22Rv1 (cell line): ENCODE results near the gene COX4I1.
"Not testable (repeated sequence)": the region's sequence is repeated elsewhere in the genome, so short reads cannot be mapped to it uniquely, and the experiment has no call there.

ENCODE experiments used
- H3K27ac ChIP-seq: fragments of 450-650 bp; 2 replicates; pipeline ENCODE4 v1.5.1; 2017
- CTCF ChIP-seq: fragments of 450-650 bp; IDR thresholded peaks from 2 replicates; pipeline ENCODE4 v1.5.1; 2017; ENCODE audit warnings: mild to moderate bottlenecking
- ZFX ChIP-seq: fragments of 450-650 bp; IDR thresholded peaks from 2 replicates; pipeline ENCODE4 v1.6.1; 2017; ENCODE audit warnings: antibody characterized with exemption, borderline replicate concordance

Gene COX4I1

GRCh38 chr16:85836706-85837582, 37.4 kb downstream of the COX4I1 start:
- H3K27ac ChIP-seq = no peak overlapping the region
- TF ChIP-seq ZFX (no peak), CTCF (no peak)

GRCh38 chr16:85837654-85838053, 38.2 kb downstream of the COX4I1 start:
- H3K27ac ChIP-seq = not testable (repeated sequence)

GRCh38 chr16:85838381-85838780, 38.9 kb downstream of the COX4I1 start:
- TF ChIP-seq ZFX = no peak
- no peak for TF ChIP-seq CTCF
- no peak overlapping the region for H3K27ac ChIP-seq

GRCh38 chr16:85838876-85839585, 39.5 kb downstream of the COX4I1 start:
- TF ChIP-seq CTCF = no peak
- no peak overlapping the region for H3K27ac ChIP-seq

- H3K27ac ChIP-seq = no peak overlapping the region
- TF ChIP-seq CTCF (no peak), ZFX (no peak)
These were observed 40.3 kb downstream of the COX4I1 start for GRCh38 chr16:85839681-85840240.

- H3K27ac ChIP-seq = no peak overlapping the region
- TF ChIP-seq ZFX (no peak), CTCF (no peak)
These were observed 40.9 kb downstream of the COX4I1 start for GRCh38 chr16:85840395-85840794.

GRCh38 chr16:85840801-85841200, 41.3 kb downstream of the COX4I1 start:
- H3K27ac ChIP-seq = no peak overlapping the region
- TF ChIP-seq CTCF (no peak), ZFX (no peak)
